PFSK-1 (cell line): ENCODE measurements around the gene TMCO1. TPM values are rescaled to one million over a fixed set of nuclear protein-coding genes. Genes with fewer than 3 reads are reported as not detected.

Experiments used
- FOXP2 ChIP-seq: optimal IDR thresholded peaks from 2 replicates; pipeline ENCODE3; 2011; ENCODE audit warnings: borderline replicate concordance, control low read depth, inconsistent platforms; ENCODE audit not compliant: insufficient read depth; ENCODE audit errors: extremely low read length, extremely low read depth
- POLR2AphosphoS5 ChIP-seq: IDR thresholded peaks from 2 replicates; pipeline ENCODE4 v1.6.1; 2012; ENCODE audit warnings: low read depth, mild to moderate bottlenecking, control low read depth, low read length, moderate library complexity
- SIN3A ChIP-seq: IDR thresholded peaks from 2 replicates; pipeline ENCODE4 v1.6.1; 2012; ENCODE audit warnings: mild to moderate bottlenecking, low read length, moderate library complexity, borderline replicate concordance; ENCODE audit not compliant: insufficient read depth
- TAF1 ChIP-seq: IDR thresholded peaks from 2 replicates; pipeline ENCODE4 v1.6.1; 2012; ENCODE audit warnings: low read length, control low read depth, borderline replicate concordance; ENCODE audit not compliant: insufficient read depth
- polyA plus RNA-seq: library from polyadenylated mRNA; unstranded; fragments of >200 nt; gene quantifications from one replicate; pipeline ENCODE4 v1.2.1, GENCODE V29; 2012; ENCODE audit warnings: low read depth, missing spikeins; ENCODE audit not compliant: insufficient read length
- TF ChIP-seq, protein P1 (sequence below), 2 experiments: IDR thresholded peaks; 2 replicates each; pipeline versions ENCODE4 v1.6.1 to v1.8.0; 2011 to 2012; ENCODE audit warnings: low read depth in 2 of 2, low read length in 2 of 2, control low read depth in 1 of 2, inconsistent platforms in 1 of 2, mild to moderate bottlenecking in 1 of 2, moderate library complexity in 1 of 2; ENCODE audit not compliant: insufficient read depth in 1 of 2

The TMCO1 gene, protein sequence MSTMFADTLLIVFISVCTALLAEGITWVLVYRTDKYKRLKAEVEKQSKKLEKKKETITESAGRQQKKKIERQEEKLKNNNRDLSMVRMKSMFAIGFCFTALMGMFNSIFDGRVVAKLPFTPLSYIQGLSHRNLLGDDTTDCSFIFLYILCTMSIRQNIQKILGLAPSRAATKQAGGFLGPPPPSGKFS
- polyA plus RNA-seq: 54.0 TPM

DNA sequence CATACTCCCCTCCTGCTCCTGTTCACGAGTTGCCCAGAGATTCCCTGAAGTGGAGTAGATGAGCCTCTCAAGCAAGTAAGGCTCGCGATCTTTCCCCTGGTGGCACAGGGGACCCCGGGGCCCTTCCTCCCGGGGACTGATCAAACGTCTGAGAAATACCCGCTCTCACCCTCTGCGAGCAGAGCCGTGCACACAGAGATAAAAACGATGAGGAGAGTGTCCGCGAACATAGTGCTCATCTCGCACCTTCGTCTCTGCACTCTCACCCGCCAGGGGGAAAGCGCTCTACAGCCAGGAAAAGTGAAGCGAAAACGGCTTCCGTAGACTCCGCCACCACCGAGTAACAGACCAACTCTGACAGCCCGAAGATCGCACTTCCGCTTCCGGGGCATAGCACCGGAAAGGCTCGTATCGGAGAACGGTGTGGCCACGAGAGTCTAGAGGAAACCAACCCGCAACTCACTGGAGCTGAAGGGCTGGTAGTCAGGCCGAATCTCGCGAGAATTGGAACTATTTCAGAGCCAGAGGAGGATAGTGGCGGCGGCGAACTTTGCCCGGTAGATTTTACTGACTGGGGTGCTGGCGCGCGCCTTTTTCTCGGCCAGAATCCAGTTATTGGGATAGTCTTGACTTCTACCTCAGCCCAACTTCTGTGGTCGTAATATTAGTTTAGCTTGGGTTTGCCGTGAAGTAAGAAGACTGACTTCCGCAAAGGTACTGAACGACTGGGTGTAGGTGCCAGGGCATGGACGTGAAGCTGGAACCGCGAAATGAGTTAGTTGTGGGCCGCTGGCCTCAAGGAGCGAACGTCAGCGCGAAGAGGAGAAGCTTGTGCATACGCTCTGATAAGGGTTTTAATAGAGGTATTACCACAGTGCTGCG is at the start of gene TMCO1:
TMCO1 (minus strand) TSS at position 356 of the 882 bp plus-strand sequence; CDS start at position 239, 117 bp downstream.
- peak; percentile 10 for TF ChIP-seq FOXP2
- TF ChIP-seq TAF1: peak; percentile 87
- peak; percentile 98 for TF ChIP-seq POLR2AphosphoS5
- TF ChIP-seq, protein P1, sequence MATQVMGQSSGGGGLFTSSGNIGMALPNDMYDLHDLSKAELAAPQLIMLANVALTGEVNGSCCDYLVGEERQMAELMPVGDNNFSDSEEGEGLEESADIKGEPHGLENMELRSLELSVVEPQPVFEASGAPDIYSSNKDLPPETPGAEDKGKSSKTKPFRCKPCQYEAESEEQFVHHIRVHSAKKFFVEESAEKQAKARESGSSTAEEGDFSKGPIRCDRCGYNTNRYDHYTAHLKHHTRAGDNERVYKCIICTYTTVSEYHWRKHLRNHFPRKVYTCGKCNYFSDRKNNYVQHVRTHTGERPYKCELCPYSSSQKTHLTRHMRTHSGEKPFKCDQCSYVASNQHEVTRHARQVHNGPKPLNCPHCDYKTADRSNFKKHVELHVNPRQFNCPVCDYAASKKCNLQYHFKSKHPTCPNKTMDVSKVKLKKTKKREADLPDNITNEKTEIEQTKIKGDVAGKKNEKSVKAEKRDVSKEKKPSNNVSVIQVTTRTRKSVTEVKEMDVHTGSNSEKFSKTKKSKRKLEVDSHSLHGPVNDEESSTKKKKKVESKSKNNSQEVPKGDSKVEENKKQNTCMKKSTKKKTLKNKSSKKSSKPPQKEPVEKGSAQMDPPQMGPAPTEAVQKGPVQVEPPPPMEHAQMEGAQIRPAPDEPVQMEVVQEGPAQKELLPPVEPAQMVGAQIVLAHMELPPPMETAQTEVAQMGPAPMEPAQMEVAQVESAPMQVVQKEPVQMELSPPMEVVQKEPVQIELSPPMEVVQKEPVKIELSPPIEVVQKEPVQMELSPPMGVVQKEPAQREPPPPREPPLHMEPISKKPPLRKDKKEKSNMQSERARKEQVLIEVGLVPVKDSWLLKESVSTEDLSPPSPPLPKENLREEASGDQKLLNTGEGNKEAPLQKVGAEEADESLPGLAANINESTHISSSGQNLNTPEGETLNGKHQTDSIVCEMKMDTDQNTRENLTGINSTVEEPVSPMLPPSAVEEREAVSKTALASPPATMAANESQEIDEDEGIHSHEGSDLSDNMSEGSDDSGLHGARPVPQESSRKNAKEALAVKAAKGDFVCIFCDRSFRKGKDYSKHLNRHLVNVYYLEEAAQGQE (IDR thresholded peaks at IDR 0.05; ENCODE audit: insufficient read depth in 1 of 2, low read depth in 2 of 2, low read length in 2 of 2): 0 out of 4 replicates have a peak, but pooled peaks of 1 of the 2 experiments have one; percentile 4
- TF ChIP-seq SIN3A: peak; percentile 86; the same call in 1 of the 2 replicates

DNA sequence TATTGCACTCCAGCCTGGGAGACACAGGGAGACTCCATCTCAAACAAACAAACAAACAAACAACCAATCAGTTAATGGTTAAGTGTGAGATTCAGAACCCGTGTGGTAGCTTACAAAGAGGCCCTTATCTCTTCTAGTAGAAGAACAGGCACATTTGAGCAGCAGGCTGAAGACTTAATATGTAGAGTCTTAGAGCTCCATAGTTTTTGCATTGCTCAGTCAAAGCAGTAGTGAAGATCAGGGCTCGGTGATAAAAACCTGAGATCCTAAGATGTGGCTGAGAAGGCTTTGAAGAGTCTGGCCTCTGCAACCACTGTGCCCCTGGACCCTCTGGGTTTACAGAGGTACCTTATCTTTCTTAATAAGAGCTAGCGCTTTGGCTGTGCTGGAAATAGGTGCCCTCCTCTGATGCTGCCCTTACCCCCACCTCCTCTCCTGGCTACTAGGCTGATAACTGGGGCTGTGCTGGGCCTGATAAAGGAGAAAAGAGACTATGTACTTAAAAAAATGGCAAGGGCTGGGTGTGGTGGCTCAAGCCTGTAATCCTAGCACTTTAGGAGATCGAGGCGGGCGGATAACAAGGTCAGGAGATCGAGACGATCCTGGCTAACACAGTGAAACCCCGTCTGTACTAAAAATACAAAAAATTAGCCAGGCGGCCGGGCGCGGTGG is 48.3 kb upstream of the TMCO1 start:
- TF ChIP-seq SIN3A (no peak), POLR2AphosphoS5 (no peak), TAF1 (no peak), FOXP2 (no peak)
- TF ChIP-seq, protein P1 (IDR thresholded peaks at IDR 0.05; ENCODE audit: insufficient read depth in 1 of 2, low read depth in 2 of 2, low read length in 2 of 2): no peak

DNA sequence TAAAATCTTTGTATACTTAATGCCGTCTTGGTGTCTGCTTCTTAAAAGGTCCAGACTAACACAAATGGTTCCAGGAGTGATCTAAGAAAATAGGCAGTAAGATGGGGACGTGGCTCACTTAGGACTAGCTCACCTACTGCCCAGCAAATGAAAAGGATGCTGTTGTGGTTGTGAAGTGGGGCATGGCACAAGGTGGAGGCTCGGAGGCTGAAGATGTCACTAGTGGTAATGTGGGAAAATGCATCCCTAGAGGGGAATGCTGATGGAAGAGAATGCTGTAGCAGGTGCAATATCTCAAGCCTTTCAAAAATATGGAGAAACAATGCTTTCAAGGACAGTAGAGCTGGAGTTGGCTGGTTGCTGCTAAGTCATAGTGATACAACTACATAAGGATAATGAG is 47.5 kb upstream of the TMCO1 start:
- TF ChIP-seq FOXP2: no peak
- no peak for TF ChIP-seq TAF1
- TF ChIP-seq POLR2AphosphoS5: no peak
- no peak for TF ChIP-seq SIN3A
- TF ChIP-seq, protein P1 (IDR thresholded peaks at IDR 0.05; ENCODE audit: insufficient read depth in 1 of 2, low read depth in 2 of 2, low read length in 2 of 2): no peak

DNA sequence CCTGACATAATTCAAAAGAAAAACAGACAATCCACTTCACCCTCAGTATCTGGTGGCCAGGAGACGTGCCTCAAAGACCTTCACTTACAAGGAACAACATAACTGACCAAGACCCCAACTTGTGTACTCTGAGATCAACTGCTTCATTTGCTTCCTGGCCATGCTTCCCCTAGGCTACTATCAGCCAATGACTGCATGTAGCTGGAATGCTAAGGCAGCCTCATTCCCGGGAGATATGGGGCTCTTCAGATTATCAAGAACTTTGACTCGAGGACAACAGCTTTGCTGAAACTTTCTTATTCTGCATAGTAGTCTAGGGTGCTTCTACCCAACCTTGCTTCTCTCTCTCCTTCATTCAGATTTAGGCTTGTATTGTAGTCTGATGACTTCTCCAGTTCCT is 47.1 kb upstream of the TMCO1 start:
- TF ChIP-seq POLR2AphosphoS5 (no peak), FOXP2 (no peak), TAF1 (no peak), SIN3A (no peak)
- TF ChIP-seq, protein P1 (IDR thresholded peaks at IDR 0.05; ENCODE audit: insufficient read depth in 1 of 2, low read depth in 2 of 2, low read length in 2 of 2): no peak
